IMR-90 (cell line): Measurements from ENCODE around the gene NT5DC3. TPM values are rescaled to one million over a fixed set of nuclear protein-coding genes. Genes with fewer than 3 reads are reported as not detected.

ENCODE experiments used
- ATAC-seq: fragments of 200-7000 bp; cut with Tn5 transposase; 2 replicates; pipeline ENCODE4 v1.9.1; 2020; ENCODE audit warnings: low read depth, mild to moderate bottlenecking, moderate library complexity
- BruUV-seq: library from RNA; stranded (reverse); fragments of 400-500 nt; replicated peaks from 2 replicates; lab custom pipeline; 2021; lab: Mats Ljungman, UMichigan
- CTCF ChIA-PET: fragments of 300-600 bp; formaldehyde crosslinking; extraction: SDS; loops from one replicate; lab custom pipeline; 2021; ENCODE audit warnings: antibody characterized with exemption; lab: Yijun Ruan, JAX
- POLR2A ChIA-PET: fragments of 300-600 bp; sonication (Branson Sonifier 250); formaldehyde crosslinking; loops from one replicate; lab custom pipeline; 2022; ENCODE audit warnings: antibody characterized with exemption; ENCODE audit not compliant: unreplicated experiment; lab: Charles Lee
- DNase-seq: peaks from one replicate; pipeline ENCODE4 v3.0.0; 2013
- H2AFZ ChIP-seq: replicated peaks from 2 replicates; pipeline ENCODE3; 2013; ENCODE audit warnings: low read length, mild to moderate bottlenecking; ENCODE audit not compliant: poor library complexity
- H2AK5ac ChIP-seq: 2 replicates; pipeline ENCODE4 v1.6.1; 2013; ENCODE audit warnings: low read depth, low read length, inconsistent platforms
- H2AK9ac ChIP-seq: replicated peaks from 2 replicates; pipeline ENCODE3; 2013; ENCODE audit warnings: mild to moderate bottlenecking, low read depth, low read length, moderate library complexity; ENCODE audit not compliant: poor library complexity
- H2BK120ac ChIP-seq: 2 replicates; pipeline ENCODE4 v1.6.1; 2013; ENCODE audit warnings: low read depth, low read length, inconsistent platforms
- H2BK15ac ChIP-seq: 3 replicates; pipeline ENCODE4 v1.6.1; 2013; ENCODE audit warnings: low read depth, low read length, inconsistent platforms
- H2BK20ac ChIP-seq: 2 replicates; pipeline ENCODE4 v1.6.1; 2013; ENCODE audit warnings: low read depth, mild to moderate bottlenecking, inconsistent platforms, low read length, moderate library complexity
- H2BK5ac ChIP-seq: 2 replicates; pipeline ENCODE4 v1.6.1; 2013; ENCODE audit warnings: mild to moderate bottlenecking, low read depth, low read length, inconsistent platforms; ENCODE audit not compliant: poor library complexity, severe bottlenecking
- H3K14ac ChIP-seq: replicated peaks from 2 replicates; pipeline ENCODE4 v1.6.1; 2013; ENCODE audit warnings: low read depth, low read length, inconsistent platforms
- H3K18ac ChIP-seq: 2 replicates; pipeline ENCODE4 v1.6.1; 2013; ENCODE audit warnings: low read depth, low read length, control low read depth
- H3K23ac ChIP-seq: 2 replicates; pipeline ENCODE4 v1.6.1; 2013; ENCODE audit warnings: low read depth, low read length, inconsistent platforms
- H3K27ac ChIP-seq: 2 replicates; pipeline ENCODE4 v1.5.1; 2013; ENCODE audit warnings: mild to moderate bottlenecking, control low read depth, low read length; ENCODE audit not compliant: insufficient read depth
- H3K27me3 ChIP-seq: 2 replicates; pipeline ENCODE4 v1.6.1; 2013; ENCODE audit warnings: low read length; ENCODE audit not compliant: control insufficient read depth, insufficient read depth
- H3K36me3 ChIP-seq: 2 replicates; pipeline ENCODE4 v1.6.1; 2013; ENCODE audit warnings: low read length, mixed read lengths; ENCODE audit not compliant: control insufficient read depth, insufficient read depth
- H3K4ac ChIP-seq: 2 replicates; pipeline ENCODE4 v1.6.1; 2013; ENCODE audit warnings: low read depth, low read length, inconsistent platforms
- H3K4me1 ChIP-seq: 2 replicates; pipeline ENCODE4 v1.6.1; 2013; ENCODE audit warnings: low read length, mixed read lengths; ENCODE audit not compliant: control insufficient read depth, insufficient read depth
- H3K4me2 ChIP-seq: 2 replicates; pipeline ENCODE4 v1.6.1; 2013; ENCODE audit warnings: low read depth, mild to moderate bottlenecking, control low read depth, low read length, moderate library complexity
- H3K4me3 ChIP-seq: 2 replicates; pipeline ENCODE4 v1.5.1; 2013; ENCODE audit warnings: low read depth, mild to moderate bottlenecking, control low read depth, low read length, moderate library complexity; ENCODE audit not compliant: insufficient read depth
- H3K56ac ChIP-seq: 2 replicates; pipeline ENCODE4 v1.6.1; 2013; ENCODE audit warnings: low read length, inconsistent platforms; ENCODE audit not compliant: insufficient read depth; ENCODE audit errors: extremely low read depth
- H3K79me1 ChIP-seq, 2 experiments: 2 replicates each; pipeline ENCODE4 v1.6.1; 2013; ENCODE audit warnings: low read length in 2 of 2, inconsistent platforms in 1 of 2, low read depth in 1 of 2
- H3K9ac ChIP-seq: 2 replicates; pipeline ENCODE4 v1.6.1; 2013; ENCODE audit warnings: low read depth, low read length, control low read depth
- H3K9me1 ChIP-seq: 2 replicates; pipeline ENCODE4 v1.6.1; 2013; ENCODE audit warnings: low read length, inconsistent platforms; ENCODE audit not compliant: insufficient read depth
- H3K9me3 ChIP-seq: 2 replicates; pipeline ENCODE4 v1.6.1; 2013; ENCODE audit warnings: low read length; ENCODE audit not compliant: control insufficient read depth, insufficient read depth
- H4K20me1 ChIP-seq: 2 replicates; pipeline ENCODE4 v1.6.1; 2013; ENCODE audit warnings: low read length, inconsistent platforms; ENCODE audit not compliant: insufficient read depth
- H4K5ac ChIP-seq: 2 replicates; pipeline ENCODE4 v1.6.1; 2013; ENCODE audit warnings: mild to moderate bottlenecking, low read depth, low read length, control low read depth
- H4K8ac ChIP-seq, 2 experiments: 2 replicates each; pipeline ENCODE4 v1.6.1; 2013; ENCODE audit warnings: low read depth in 2 of 2, low read length in 2 of 2, control low read depth in 1 of 2, inconsistent platforms in 1 of 2
- H4K91ac ChIP-seq: 2 replicates; pipeline ENCODE4 v1.6.1; 2013; ENCODE audit warnings: low read depth, low read length, inconsistent platforms; ENCODE audit not compliant: insufficient read depth
- BHLHE40 ChIP-seq: fragments of 150-350 bp; IDR thresholded peaks from 2 replicates; pipeline ENCODE4 v1.6.1; 2016; ENCODE audit warnings: mild to moderate bottlenecking, low read depth, low read length
- CEBPB ChIP-seq: IDR thresholded peaks from 2 replicates; pipeline ENCODE4 v1.6.1; 2012; ENCODE audit warnings: low read depth, low read length, improper control_type of control experiment
- CHD1 ChIP-seq: IDR thresholded peaks from 2 replicates; pipeline ENCODE4 v1.6.1; 2012; ENCODE audit warnings: low read depth, low read length, improper control_type of control experiment
- ELK1 ChIP-seq: fragments of 150-350 bp; IDR thresholded peaks from 2 replicates; pipeline ENCODE4 v1.6.1; 2016; ENCODE audit warnings: low read depth, mild to moderate bottlenecking, low read length, moderate library complexity, borderline replicate concordance
- FOS ChIP-seq: fragments of 150-350 bp; IDR thresholded peaks from 2 replicates; pipeline ENCODE4 v1.6.1; 2016; ENCODE audit warnings: low read depth, low read length
- MAFK ChIP-seq: IDR thresholded peaks from 2 replicates; pipeline ENCODE4 v1.6.1; 2012; ENCODE audit warnings: low read depth, low read length, improper control_type of control experiment
- MAZ ChIP-seq: IDR thresholded peaks from 2 replicates; pipeline ENCODE4 v1.6.1; 2012; ENCODE audit warnings: low read depth, mild to moderate bottlenecking, low read length, improper control_type of control experiment, moderate library complexity, borderline replicate concordance
- MXI1 ChIP-seq: IDR thresholded peaks from 2 replicates; pipeline ENCODE4 v1.6.1; 2012; ENCODE audit warnings: low read depth, mild to moderate bottlenecking, low read length, moderate library complexity, borderline replicate concordance
- NFE2L2 ChIP-seq: fragments of 150-350 bp; IDR thresholded peaks from 2 replicates; pipeline ENCODE4 v1.6.1; 2016; ENCODE audit warnings: low read depth, mild to moderate bottlenecking, low read length
- POLR2A ChIP-seq: IDR thresholded peaks from 2 replicates; pipeline ENCODE4 v1.6.1; 2012; ENCODE audit warnings: mild to moderate bottlenecking, low read depth, low read length
- RAD21 ChIP-seq: IDR thresholded peaks from 2 replicates; pipeline ENCODE4 v1.6.1; 2012; ENCODE audit warnings: low read length, improper control_type of control experiment
- RCOR1 ChIP-seq: IDR thresholded peaks from 2 replicates; pipeline ENCODE4 v1.6.1; 2012; ENCODE audit warnings: mild to moderate bottlenecking, low read length, improper control_type of control experiment; ENCODE audit not compliant: insufficient replicate concordance
- RFX5 ChIP-seq: IDR thresholded peaks from 2 replicates; pipeline ENCODE4 v1.8.0; 2012; ENCODE audit warnings: low read depth, mild to moderate bottlenecking, low read length, moderate library complexity
- SMC3 ChIP-seq: fragments of 150-350 bp; IDR thresholded peaks from 2 replicates; pipeline ENCODE4 v1.6.1; 2016; ENCODE audit warnings: low read depth, mild to moderate bottlenecking, antibody characterized with exemption, low read length, moderate library complexity
- WGBS, 2 experiments: methylation state at CpG; one replicate each; pipeline versions ENCODE4 v1.1.5 to v1.1.7; 2013; ENCODE audit warnings: missing lambda C conversion rate in 2 of 2; ENCODE audit not compliant: insufficient read length in 1 of 2; ENCODE audit errors: extremely low coverage in 2 of 2; 5-methylcytosine and 5-hydroxymethylcytosine counted together
- dilution Hi-C: fragments of 300-500 bp; cut with HindIII; formaldehyde crosslinking; loops from one replicate; pipeline ENCODE4 v1.14.3; 2018; ENCODE audit warnings: low sequenced_read_pairs; ENCODE audit not compliant: unreplicated experiment
- in situ Hi-C: fragments of 300-500 bp; cut with MboI; formaldehyde crosslinking; loops from 3 replicates; pipeline ENCODE4 v1.14.3; 2019; ENCODE audit warnings: low sequenced_read_pairs, inconsistent platforms, mixed read lengths
- intact Hi-C: fragments of 100-400 bp; cut with micrococcal nuclease; formaldehyde crosslinking; loops from 2 replicates; pipeline ENCODE4 v1.10.0; 2022
- polyA plus RNA-seq, 3 experiments: library from polyadenylated mRNA; depleted of rRNA; stranded (reverse); fragments of >200 nt; gene quantifications; 2 replicates each; pipeline ENCODE4 v1.2.3, GENCODE V29; 2012; ENCODE audit warnings: low replicate concordance in 1 of 3
- total RNA-seq: library from RNA; depleted of rRNA; stranded (reverse); fragments of >200 nt; gene quantifications from 2 replicates; pipeline ENCODE4 v1.2.3, GENCODE V29; 2012
- TF ChIP-seq, protein P1 (sequence below): fragments of 150-350 bp; IDR thresholded peaks from 2 replicates; pipeline ENCODE4 v1.6.1; 2017; ENCODE audit warnings: mild to moderate bottlenecking, antibody characterized with exemption, low read length, low read depth
- TF ChIP-seq, protein P2 (sequence below): conservative IDR thresholded peaks from 2 replicates; pipeline ENCODE4 v1.5.1; 2012; ENCODE audit warnings: mild to moderate bottlenecking, low read depth, low read length, improper control_type of control experiment

NT5DC3 gene
- total and polyA plus RNA-seq, 2 of the 4 experiments (the other 2 are of a cell fraction), result 7.3 to 17.6 TPM

GRCh38 chr12:103802586-103802886 is 38.5 kb downstream of the NT5DC3 start:
- CTCF ChIA-PET, result no interaction called here
- POLR2A ChIA-PET, result no interaction called here
- Histone ChIP-seq H2AFZ (no peak overlapping the region), H3K18ac (peak overlapping the region; percentile 0; the same call in 1 of the 2 replicates), H3K27me3 (no peaks in the 10 kb centered on the region), H3K14ac (peak overlapping the region; percentile 80), H3K4me1 (peaks cover 28% of the 10 kb centered on the region), H4K5ac (no peak overlapping the region), H2BK120ac (peak overlapping the region; percentile 61; the same call in 1 of the 2 replicates), H3K79me1 (peaks cover 4 to 60% of the 10 kb centered on the region in 2 experiments), H2BK20ac (peak overlapping the region; percentile 78; the same call in 1 of the 2 replicates), H3K27ac (no peak overlapping the region; the same call in 1 of the 2 replicates), H2BK15ac (peak overlapping the region; percentile 3; the same call in 1 of the 3 replicates), H2AK9ac (peak overlapping the region; percentile 88), H2AK5ac (peak overlapping the region; percentile 20; the same call in 1 of the 2 replicates), H4K20me1 (peaks cover 10% of the 10 kb centered on the region; the same call in 1 of the 2 replicates), H3K9me3 (no peaks in the 10 kb centered on the region), H3K9me1 (peaks cover 25% of the 10 kb centered on the region), H2BK5ac (peak overlapping the region; percentile 39), H3K56ac (no peak overlapping the region), H3K36me3 (peaks cover 2% of the 10 kb centered on the region; the same call in 1 of the 2 replicates), H3K4me2 (no peak overlapping the region), H4K8ac (peak overlapping the region in 1 of 2 experiments; percentile 56; a peak in 2 of 4 replicates), H3K4ac (peak overlapping the region; percentile 88), H3K4me3 (no peak overlapping the region), H4K91ac (peak overlapping the region; percentile 63), H3K9ac (no peak overlapping the region), H3K23ac (peak overlapping the region; percentile 79)
- no peak for DNase-seq
- no TSS peak for BruUV-seq
- WGBS, 2 experiments, result no CpG with 5 or more reads among the region's 1 CpG
- intact Hi-C loops, result no loop called here
- dilution Hi-C loops, result no loop called here
- ATAC-seq, result no peak
- TF ChIP-seq ELK1 (no peak), CHD1 (no peak), SMC3 (no peak), CEBPB (no peak), MXI1 (no peak), MAFK (no peak), FOS (no peak), MAZ (no peak), RFX5 (no peak), POLR2A (no peak), RAD21 (no peak), BHLHE40 (no peak), NFE2L2 (no peak), RCOR1 (no peak)
- TF ChIP-seq, protein P1, sequence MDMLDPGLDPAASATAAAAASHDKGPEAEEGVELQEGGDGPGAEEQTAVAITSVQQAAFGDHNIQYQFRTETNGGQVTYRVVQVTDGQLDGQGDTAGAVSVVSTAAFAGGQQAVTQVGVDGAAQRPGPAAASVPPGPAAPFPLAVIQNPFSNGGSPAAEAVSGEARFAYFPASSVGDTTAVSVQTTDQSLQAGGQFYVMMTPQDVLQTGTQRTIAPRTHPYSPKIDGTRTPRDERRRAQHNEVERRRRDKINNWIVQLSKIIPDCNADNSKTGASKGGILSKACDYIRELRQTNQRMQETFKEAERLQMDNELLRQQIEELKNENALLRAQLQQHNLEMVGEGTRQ, result no peak
- TF ChIP-seq, protein P2, sequence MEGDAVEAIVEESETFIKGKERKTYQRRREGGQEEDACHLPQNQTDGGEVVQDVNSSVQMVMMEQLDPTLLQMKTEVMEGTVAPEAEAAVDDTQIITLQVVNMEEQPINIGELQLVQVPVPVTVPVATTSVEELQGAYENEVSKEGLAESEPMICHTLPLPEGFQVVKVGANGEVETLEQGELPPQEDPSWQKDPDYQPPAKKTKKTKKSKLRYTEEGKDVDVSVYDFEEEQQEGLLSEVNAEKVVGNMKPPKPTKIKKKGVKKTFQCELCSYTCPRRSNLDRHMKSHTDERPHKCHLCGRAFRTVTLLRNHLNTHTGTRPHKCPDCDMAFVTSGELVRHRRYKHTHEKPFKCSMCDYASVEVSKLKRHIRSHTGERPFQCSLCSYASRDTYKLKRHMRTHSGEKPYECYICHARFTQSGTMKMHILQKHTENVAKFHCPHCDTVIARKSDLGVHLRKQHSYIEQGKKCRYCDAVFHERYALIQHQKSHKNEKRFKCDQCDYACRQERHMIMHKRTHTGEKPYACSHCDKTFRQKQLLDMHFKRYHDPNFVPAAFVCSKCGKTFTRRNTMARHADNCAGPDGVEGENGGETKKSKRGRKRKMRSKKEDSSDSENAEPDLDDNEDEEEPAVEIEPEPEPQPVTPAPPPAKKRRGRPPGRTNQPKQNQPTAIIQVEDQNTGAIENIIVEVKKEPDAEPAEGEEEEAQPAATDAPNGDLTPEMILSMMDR, result no peak
- in situ Hi-C loops, result no loop called here
